ENCODE data around the gene GLOD5. TPM values are rescaled to one million over a fixed set of nuclear protein-coding genes. Genes with fewer than 3 reads are reported as not detected.

The GLOD5 gene
- total RNA-seq, 1 experiment from 2014 or later, result not detected

GRCh38 chrX:48781705-48782104 lies 20.2 kb downstream of the GLOD5 start:
- no peaks in the 10 kb centered on the region for H3K4me1 ChIP-seq (ENCODE audit: control insufficient read depth, insufficient read depth, low read length)
- H3K9me3 ChIP-seq (ENCODE audit: control insufficient read depth, insufficient read depth, low read depth, low read length), result no peaks in the 10 kb centered on the region
- no TSS peak for BruUV-seq (replicated peaks)
- no peak for TF ChIP-seq TCF7L2 (IDR thresholded peaks at IDR 0.05; ENCODE audit: low read depth, low read length)
- TF ChIP-seq REST (IDR thresholded peaks at IDR 0.05; ENCODE audit: insufficient read depth in 1 of 2, low read depth in 2 of 2, low read length in 1 of 2), result no peak
- TF ChIP-seq CTCF (IDR thresholded peaks at IDR 0.05), result no peak
- no peak for TF ChIP-seq SIN3A (IDR thresholded peaks at IDR 0.05; ENCODE audit: borderline replicate concordance, insufficient read depth, low read depth, low read length)
- TF ChIP-seq POLR2AphosphoS5 (IDR thresholded peaks at IDR 0.05; ENCODE audit: low read depth, low read length), result no peak
- H3K27me3 ChIP-seq (ENCODE audit: control insufficient read depth, insufficient read depth, low read length), result no peaks in the 10 kb centered on the region
- in situ Hi-C loops (cut with HindIII; ENCODE audit: low pct_unique_long_range_greater_than_20kb, low sequenced_read_pairs) (no loop called here), intact Hi-C loops (cut with micrococcal nuclease; ENCODE audit: unreplicated experiment) (no loop called here)
- no peak for ATAC-seq
- no peak overlapping the region for H3K27ac ChIP-seq (ENCODE audit: low read length)
- DNase-seq (ENCODE audit: low read depth, low spot score), result no peak
- H3K4me3 ChIP-seq (ENCODE audit: low read depth in 2 of 2, low read length in 2 of 2), result no peak overlapping the region
- POLR2A ChIA-PET, result no interaction called here
- CTCF ChIA-PET, result no interaction called here
- H3K36me3 ChIP-seq (ENCODE audit: control insufficient read depth, insufficient read depth, low read length), result no peaks in the 10 kb centered on the region

- Histone ChIP-seq H3K4me1 (ENCODE audit: control insufficient read depth, insufficient read depth, low read length) (no peaks in the 10 kb centered on the region), H3K36me3 (ENCODE audit: control insufficient read depth, insufficient read depth, low read length) (no peaks in the 10 kb centered on the region), H3K4me3 (ENCODE audit: low read depth in 2 of 2, low read length in 2 of 2) (no peak overlapping the region), H3K27me3 (ENCODE audit: control insufficient read depth, insufficient read depth, low read length) (no peaks in the 10 kb centered on the region), H3K27ac (ENCODE audit: low read length) (no peak overlapping the region), H3K9me3 (ENCODE audit: control insufficient read depth, insufficient read depth, low read depth, low read length) (no peaks in the 10 kb centered on the region)
- in situ Hi-C loops (cut with HindIII; ENCODE audit: low pct_unique_long_range_greater_than_20kb, low sequenced_read_pairs), result no loop called here
- BruUV-seq (replicated peaks), result no TSS peak
- DNase-seq (ENCODE audit: low read depth, low spot score) (no peak), ATAC-seq (no peak)
- no peak for TF ChIP-seq CTCF (IDR thresholded peaks at IDR 0.05)
- TF ChIP-seq REST (IDR thresholded peaks at IDR 0.05; ENCODE audit: insufficient read depth in 1 of 2, low read depth in 2 of 2, low read length in 1 of 2), result no peak
- TF ChIP-seq TCF7L2 (IDR thresholded peaks at IDR 0.05; ENCODE audit: low read depth, low read length), result no peak
- TF ChIP-seq POLR2AphosphoS5 (IDR thresholded peaks at IDR 0.05; ENCODE audit: low read depth, low read length), result no peak
- TF ChIP-seq SIN3A (IDR thresholded peaks at IDR 0.05; ENCODE audit: borderline replicate concordance, insufficient read depth, low read depth, low read length), result no peak
- intact Hi-C loops (cut with micrococcal nuclease; ENCODE audit: unreplicated experiment), result no loop called here
- ChIA-PET POLR2A (no interaction called here), CTCF (no interaction called here)
Measured at GRCh38 chrX:48782216-48782615, 20.7 kb downstream of the GLOD5 start.

All from Panc1 (cell line).